HL-60 (cell line): ENCODE data around the gene TMEM98.
"Not testable (repeated sequence)": the region's sequence is repeated elsewhere in the genome, so short reads cannot be mapped to it uniquely, and the experiment has no call there.

ENCODE experiments used
- DNase-seq, 2 experiments: peaks; one replicate each; pipeline ENCODE4 v3.0.0-alpha.2; 2010 to 2020; ENCODE audit warnings: low read depth in 1 of 2, low spot score in 1 of 2
- H3K27ac ChIP-seq: fragments of 250-450 bp; sonication (Bioruptor Pico); replicated peaks from 2 replicates; pipeline ENCODE4 v1.5.1; 2020; ENCODE audit warnings: mild to moderate bottlenecking, moderate library complexity
- H3K27me3 ChIP-seq: fragments of 250-450 bp; sonication (Bioruptor Pico); 2 replicates; pipeline ENCODE4 v1.5.1; 2021; ENCODE audit warnings: mild to moderate bottlenecking, moderate library complexity; ENCODE audit not compliant: insufficient read depth, poor library complexity, severe bottlenecking
- H3K4me3 ChIP-seq: replicated peaks from 2 replicates; pipeline ENCODE4 v1.5.1; 2011; ENCODE audit warnings: mild to moderate bottlenecking, control low read depth, low read length; ENCODE audit not compliant: insufficient read depth
- CTCF ChIP-seq: IDR thresholded peaks from one replicate; pipeline ENCODE4 v1.5.1; 2011; ENCODE audit warnings: low read length, control low read depth, inconsistent platforms; ENCODE audit not compliant: insufficient read depth
- GABPA ChIP-seq: IDR thresholded peaks from 2 replicates; pipeline ENCODE4 v1.6.1; 2012; ENCODE audit warnings: low read depth
- POLR2AphosphoS5 ChIP-seq: IDR thresholded peaks from 2 replicates; pipeline ENCODE4 v1.6.1; 2012; ENCODE audit warnings: low read depth
- REST ChIP-seq: IDR thresholded peaks from 2 replicates; pipeline ENCODE4 v1.6.1; 2012; ENCODE audit warnings: low read depth; ENCODE audit not compliant: insufficient replicate concordance
- SPI1 ChIP-seq: IDR thresholded peaks from 2 replicates; pipeline ENCODE4 v1.6.1; 2012; ENCODE audit warnings: low read depth, mild to moderate bottlenecking, borderline replicate concordance

Gene TMEM98

GRCh38 chr17:32964541-32964940 is 36.6 kb downstream of the TMEM98 start:
- H3K4me3 ChIP-seq = no peak overlapping the region

GRCh38 chr17:32969231-32969630 is 41.3 kb downstream of the TMEM98 start:
- not testable (repeated sequence) for H3K27ac ChIP-seq, H3K27me3 ChIP-seq, H3K4me3 ChIP-seq, DNase-seq

More at GRCh38 chr17:32964541-32964940, 36.6 kb downstream of the TMEM98 start:
- Histone ChIP-seq H3K27ac (no peak overlapping the region), H3K27me3 (no peaks in the 10 kb centered on the region)
- no peak for DNase-seq
- TF ChIP-seq REST (no peak), CTCF (no peak), POLR2AphosphoS5 (no peak), SPI1 (no peak)

GRCh38 chr17:32970281-32970680 is 42.3 kb downstream of the TMEM98 start:
- DNase-seq = no peak
- no peak for TF ChIP-seq REST
- no peak for TF ChIP-seq SPI1
- no peak for TF ChIP-seq POLR2AphosphoS5
- TF ChIP-seq GABPA = no peak
- no peak for TF ChIP-seq CTCF
- H3K4me3 ChIP-seq = no peak overlapping the region
- H3K27ac ChIP-seq = no peak overlapping the region
- no peaks in the 10 kb centered on the region for H3K27me3 ChIP-seq

DNA sequence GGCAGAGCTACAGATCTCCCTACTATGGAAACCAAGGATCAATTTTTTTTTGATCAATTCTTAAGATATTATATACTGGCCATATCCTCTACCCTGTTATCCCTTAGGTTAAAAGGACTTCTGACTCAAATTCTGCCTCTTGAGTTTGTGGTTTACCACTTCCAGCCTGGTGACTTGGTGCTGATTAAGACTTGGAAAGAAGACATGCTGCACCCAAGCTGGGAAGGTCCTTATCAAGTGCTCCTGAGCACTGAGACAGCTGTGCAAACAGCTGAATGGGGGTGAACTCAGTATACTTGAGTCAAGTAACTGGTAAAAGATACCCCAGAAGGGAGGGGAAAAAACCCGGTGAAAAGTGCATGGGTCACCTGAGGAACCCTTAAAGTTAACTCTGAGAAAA is 43.2 kb downstream of the TMEM98 start:
- Histone ChIP-seq H3K4me3 (no peak overlapping the region), H3K27me3 (no peaks in the 10 kb centered on the region), H3K27ac (no peak overlapping the region)
- TF ChIP-seq SPI1 = no peak
- TF ChIP-seq GABPA = no peak
- TF ChIP-seq POLR2AphosphoS5 = no peak
- TF ChIP-seq REST = no peak
- no peak for TF ChIP-seq CTCF
- no peak for DNase-seq
